ENCODE data around the gene NFYC. TPM values are rescaled to one million over a fixed set of nuclear protein-coding genes. Genes with fewer than 3 reads are reported as not detected.

NFYC gene
- total and polyA plus RNA-seq, 7 experiments from 2014 or later = 36.2 to 88.5 (median 63.4) TPM

- Mint-ChIP-seq H3K4me1 (peaks cover 15 to 41% (median 31%) of the 10 kb centered on the region in 7 donors), H3K4me3 (peak overlapping the region; percentile 70 to 89 (median 78)), H3K27me3 (peaks cover 0 to 2% (median 0%) of the 10 kb centered on the region in 5 donors), H3K27ac (peak overlapping the region; percentile 69 to 92 (median 87)), H3K9me3 (peaks cover 0 to 1% (median 0%) of the 10 kb centered on the region in 11 donors), H3K36me3 (no peaks in the 10 kb centered on the region)
- no peaks in the 10 kb centered on the region for H3K36me3 ChIP-seq (ENCODE audit: control insufficient read depth in 2 of 3, insufficient read depth in 3 of 3, low read length in 3 of 3)
- H3K4me1 ChIP-seq (ENCODE audit: control insufficient read depth in 2 of 2, insufficient read depth in 2 of 2, low read length in 2 of 2) = peaks cover 16 to 21% of the 10 kb centered on the region in 2 donors
- intact Hi-C loops (cut with micrococcal nuclease) = loop anchor here (1.0 to 2.0 kb wide), 8 partner anchors 16 to 271 kb away; partner anchors contain the start of genes CITED4 (in 2 of the 2), CTPS1 (in 1 of the 2), NFYC (in 1 of the 2) and RIMS3 (in 1 of the 2)
- peak overlapping the region; percentile 77 for H3K27ac ChIP-seq (ENCODE audit: low read depth, low read length)
- H3K27me3 ChIP-seq (ENCODE audit: control insufficient read depth in 2 of 2, insufficient read depth in 2 of 2, low read length in 2 of 2) = no peaks in the 10 kb centered on the region
- peak overlapping the region; percentile 65 for H3K4me3 ChIP-seq (ENCODE audit: low read length)
- H3K9me3 ChIP-seq (ENCODE audit: control insufficient read depth in 2 of 3, low read length in 3 of 3) = no peaks in the 10 kb centered on the region
- ChIA-PET POLR2A (interaction anchor here (1.1 to 1.6 kb wide), 3 partner anchors 15 to 60 kb away, joined by 3 to 4 read pairs (median 4); partner anchors contain the start of gene CITED4), CTCF (interaction anchor here (1.2 kb wide), 1 partner anchor 13 kb away, joined by 3 read pairs; no protein-coding TSS in a partner anchor)
- DNase-seq (peak; percentile 76 to 87 (median 84)), ATAC-seq (peak; percentile 98)
Observed at GRCh38 chr1:40802078-40802741, 110.7 kb downstream of the NFYC start.

DNA sequence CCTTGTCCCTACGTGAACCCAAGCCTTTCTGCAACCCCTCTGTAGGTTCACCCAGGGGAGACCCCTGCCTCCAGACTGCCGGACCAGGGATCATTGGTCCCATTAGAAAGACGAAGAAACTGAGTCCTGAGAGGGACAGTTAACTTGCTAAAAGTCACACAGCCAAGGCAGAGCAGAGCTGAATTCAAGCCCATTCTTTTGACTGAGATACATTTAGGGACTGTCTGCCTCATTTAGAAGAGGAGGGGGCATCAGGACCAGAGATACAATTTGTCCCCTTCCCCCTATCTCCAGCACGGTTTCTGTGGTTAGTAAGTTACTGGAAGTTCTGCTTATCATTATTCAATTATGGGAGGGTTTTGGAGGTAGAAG is 111.2 kb downstream of the NFYC start:
- peaks cover 0 to 1% (median 0%) of the 10 kb centered on the region in 11 donors for H3K9me3 Mint-ChIP-seq
- DNase-seq (peak in 2 of 9 donors; percentile 18 to 23), ATAC-seq (no peak)
- CTCF ChIA-PET = interaction anchor here (1.2 kb wide), 1 partner anchor 13 kb away, joined by 3 read pairs; no protein-coding TSS in a partner anchor
- H3K4me1 ChIP-seq (ENCODE audit: control insufficient read depth in 2 of 2, insufficient read depth in 2 of 2, low read length in 2 of 2) = peaks cover 13 to 16% of the 10 kb centered on the region in 2 donors
- peak overlapping the region; percentile 58 to 83 (median 72) for H3K4me3 Mint-ChIP-seq
- H3K27me3 Mint-ChIP-seq = peaks cover 0 to 2% (median 0%) of the 10 kb centered on the region in 5 donors
- no peaks in the 10 kb centered on the region for H3K27me3 ChIP-seq (ENCODE audit: control insufficient read depth in 2 of 2, insufficient read depth in 2 of 2, low read length in 2 of 2)
- peak overlapping the region; percentile 65 for H3K4me3 ChIP-seq (ENCODE audit: low read length)
- H3K27ac ChIP-seq (ENCODE audit: low read depth, low read length) = peak overlapping the region; percentile 71
- POLR2A ChIA-PET = interaction anchor here (0.5 to 1.6 kb wide), 4 partner anchors 10 to 117 kb away, joined by 3 to 5 read pairs (median 4); partner anchors contain the start of gene CITED4
- H3K27ac Mint-ChIP-seq = peak overlapping the region; percentile 69 to 91 (median 87)
- H3K36me3 ChIP-seq (ENCODE audit: control insufficient read depth in 2 of 3, insufficient read depth in 3 of 3, low read length in 3 of 3) = no peaks in the 10 kb centered on the region
- peaks cover 15 to 36% (median 25%) of the 10 kb centered on the region in 7 donors for H3K4me1 Mint-ChIP-seq
- H3K36me3 Mint-ChIP-seq = no peaks in the 10 kb centered on the region
- intact Hi-C loops (cut with micrococcal nuclease) = loop anchor here (1.0 to 2.0 kb wide), 8 partner anchors 16 to 272 kb away; partner anchors contain the start of genes CITED4 (in 2 of the 2), CTPS1 (in 1 of the 2), NFYC (in 1 of the 2) and RIMS3 (in 1 of the 2)
- no peaks in the 10 kb centered on the region for H3K9me3 ChIP-seq (ENCODE audit: control insufficient read depth in 2 of 3, low read length in 3 of 3)

- intact Hi-C loops (cut with micrococcal nuclease) = loop anchor here (2.0 kb wide), 4 partner anchors 37 to 273 kb away; partner anchors contain the start of genes CTPS1 (in 1 of the 2) and ZNF684 (in 1 of the 2)
Observed at GRCh38 chr1:40803447-40803846, 111.9 kb downstream of the NFYC start.

GRCh38 chr1:40803902-40804301 is 112.4 kb downstream of the NFYC start:
- intact Hi-C loops (cut with micrococcal nuclease) = loop anchor here (2.0 kb wide), 4 partner anchors 37 to 273 kb away; partner anchors contain the start of genes CTPS1 (in 1 of the 2) and ZNF684 (in 1 of the 2)
- peaks cover 18 to 36% (median 29%) of the 10 kb centered on the region in 7 donors for H3K4me1 Mint-ChIP-seq

More at GRCh38 chr1:40803447-40803846, 111.9 kb downstream of the NFYC start:
- H3K4me1 ChIP-seq (ENCODE audit: control insufficient read depth in 2 of 2, insufficient read depth in 2 of 2, low read length in 2 of 2) = peaks cover 13 to 14% of the 10 kb centered on the region in 2 donors
- Mint-ChIP-seq H3K27ac (peak overlapping the region in 8 of 9 donors; percentile 48 to 87 (median 78)), H3K36me3 (no peaks in the 10 kb centered on the region), H3K4me3 (peak overlapping the region in 7 of 10 donors; percentile 24 to 83 (median 52)), H3K4me1 (peaks cover 14 to 31% (median 25%) of the 10 kb centered on the region in 7 donors), H3K9me3 (peaks cover 0 to 1% (median 0%) of the 10 kb centered on the region in 11 donors), H3K27me3 (peaks cover 0 to 2% (median 0%) of the 10 kb centered on the region in 5 donors)
- H3K27me3 ChIP-seq (ENCODE audit: control insufficient read depth in 2 of 2, insufficient read depth in 2 of 2, low read length in 2 of 2) = no peaks in the 10 kb centered on the region
- no peak for ATAC-seq
- H3K27ac ChIP-seq (ENCODE audit: low read depth, low read length) = peak overlapping the region; percentile 71
- no peak overlapping the region for H3K4me3 ChIP-seq (ENCODE audit: low read length)
- ChIA-PET CTCF (interaction anchor here (1.2 kb wide), 1 partner anchor 12 kb away, joined by 3 read pairs; no protein-coding TSS in a partner anchor), POLR2A (interaction anchor here (0.6 to 1.6 kb wide), 4 partner anchors 10 to 59 kb away, joined by 3 to 4 read pairs (median 4); partner anchors contain the start of gene CITED4)
- no peaks in the 10 kb centered on the region for H3K36me3 ChIP-seq (ENCODE audit: control insufficient read depth in 2 of 3, insufficient read depth in 3 of 3, low read length in 3 of 3)
- DNase-seq = no peak
- H3K9me3 ChIP-seq (ENCODE audit: control insufficient read depth in 2 of 3, low read length in 3 of 3) = no peaks in the 10 kb centered on the region

DNA sequence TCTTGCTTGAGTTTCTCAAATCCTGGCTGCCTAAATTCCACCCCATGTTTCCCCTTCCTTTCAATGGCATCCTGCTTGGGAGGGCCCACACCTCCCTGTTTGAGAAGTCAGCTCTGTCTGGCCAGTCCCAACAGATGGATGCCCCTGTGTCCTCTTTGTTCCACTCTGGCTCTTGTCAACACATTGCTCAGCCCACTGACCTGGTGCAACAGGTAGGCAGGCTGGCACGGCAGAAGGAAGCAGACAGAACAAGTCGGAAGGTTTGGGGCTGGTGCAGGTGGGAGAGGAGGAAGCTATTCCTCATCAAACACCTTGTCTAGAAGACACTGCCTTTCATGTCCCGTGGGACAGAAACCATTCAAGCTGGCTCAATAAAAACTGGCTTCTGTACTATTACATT is 114.7 kb downstream of the NFYC start:
- Mint-ChIP-seq H3K4me3 (no peak overlapping the region), H3K27ac (peak overlapping the region in 2 of 9 donors; percentile 19 to 38), H3K4me1 (peaks cover 20 to 41% (median 26%) of the 10 kb centered on the region in 7 donors), H3K9me3 (peaks cover 0 to 3% (median 0%) of the 10 kb centered on the region in 11 donors), H3K27me3 (peaks cover 0 to 2% (median 0%) of the 10 kb centered on the region in 5 donors), H3K36me3 (peaks cover 0 to 3% (median 0%) of the 10 kb centered on the region in 5 donors)
- Histone ChIP-seq H3K27me3 (ENCODE audit: control insufficient read depth in 2 of 2, insufficient read depth in 2 of 2, low read length in 2 of 2) (no peaks in the 10 kb centered on the region), H3K36me3 (ENCODE audit: control insufficient read depth in 2 of 3, insufficient read depth in 3 of 3, low read length in 3 of 3) (no peaks in the 10 kb centered on the region), H3K4me1 (ENCODE audit: control insufficient read depth in 2 of 2, insufficient read depth in 2 of 2, low read length in 2 of 2) (peaks cover 8 to 10% of the 10 kb centered on the region in 2 donors), H3K4me3 (ENCODE audit: low read length) (no peak overlapping the region), H3K27ac (ENCODE audit: low read depth, low read length) (no peak overlapping the region), H3K9me3 (ENCODE audit: control insufficient read depth in 2 of 3, low read length in 3 of 3) (no peaks in the 10 kb centered on the region)
- ChIA-PET CTCF (interaction anchor here (1.4 kb wide), 1 partner anchor 41 kb away, joined by 3 read pairs; no protein-coding TSS in a partner anchor), POLR2A (interaction anchor here (1.0 kb wide), 1 partner anchor 32 kb away, joined by 3 read pairs; no protein-coding TSS in a partner anchor)
- ATAC-seq (no peak), DNase-seq (no peak)
- intact Hi-C loops (cut with micrococcal nuclease) = loop anchor here in 1 of 2 donors (5.0 kb wide), 1 partner anchor 171 kb away; the partner anchor contains the start of gene CTPS1

More at GRCh38 chr1:40803902-40804301, 112.4 kb downstream of the NFYC start:
- peaks cover 13 to 14% of the 10 kb centered on the region in 2 donors for H3K4me1 ChIP-seq (ENCODE audit: control insufficient read depth in 2 of 2, insufficient read depth in 2 of 2, low read length in 2 of 2)
- no peaks in the 10 kb centered on the region for H3K9me3 ChIP-seq (ENCODE audit: control insufficient read depth in 2 of 3, low read length in 3 of 3)
- no peak for ATAC-seq
- POLR2A ChIA-PET = interaction anchor here (0.6 to 1.6 kb wide), 2 partner anchors 55 to 59 kb away, joined by 3 to 4 read pairs; partner anchors contain the start of gene CITED4
- H3K4me3 ChIP-seq (ENCODE audit: low read length) = no peak overlapping the region
- Mint-ChIP-seq H3K27ac (peak overlapping the region in 6 of 9 donors; percentile 54 to 87 (median 78)), H3K27me3 (peaks cover 0 to 2% (median 0%) of the 10 kb centered on the region in 5 donors), H3K36me3 (no peaks in the 10 kb centered on the region), H3K4me3 (no peak overlapping the region), H3K9me3 (peaks cover 0 to 1% (median 0%) of the 10 kb centered on the region in 11 donors)
- DNase-seq = no peak
- H3K27ac ChIP-seq (ENCODE audit: low read depth, low read length) = peak overlapping the region; percentile 71
- H3K36me3 ChIP-seq (ENCODE audit: control insufficient read depth in 2 of 3, insufficient read depth in 3 of 3, low read length in 3 of 3) = no peaks in the 10 kb centered on the region
- CTCF ChIA-PET = interaction anchor here (1.2 kb wide), 1 partner anchor 11 kb away, joined by 3 read pairs; no protein-coding TSS in a partner anchor
- H3K27me3 ChIP-seq (ENCODE audit: control insufficient read depth in 2 of 2, insufficient read depth in 2 of 2, low read length in 2 of 2) = no peaks in the 10 kb centered on the region
